HG03039 (cell line): Measurements from ENCODE around the gene RRM2.

Experiments used
- ATAC-seq: cut with Tn5 transposase; IDR thresholded peaks from one replicate; pipeline ENCODE4 v1.9.1; 2021; ENCODE audit warnings: mild to moderate bottlenecking, moderate library complexity; ENCODE audit not compliant: unreplicated experiment

The RRM2 gene

GRCh38 chr2:10150436-10150835, 27.9 kb downstream of the RRM2 start:
- ATAC-seq: no peak

- ATAC-seq: no peak
These were observed 28.9 kb downstream of the RRM2 start for GRCh38 chr2:10151462-10151861.

GRCh38 chr2:10157293-10157692, 34.8 kb downstream of the RRM2 start:
- ATAC-seq: no peak

GRCh38 chr2:10158681-10159080, 36.1 kb downstream of the RRM2 start:
- ATAC-seq: no peak

- no peak for ATAC-seq
These were observed 36.5 kb downstream of the RRM2 start for GRCh38 chr2:10159086-10159485.

GRCh38 chr2:10159581-10160131, 37.1 kb downstream of the RRM2 start:
- no peak for ATAC-seq

- ATAC-seq: no peak
These were observed 37.8 kb downstream of the RRM2 start for GRCh38 chr2:10160203-10160955.

- ATAC-seq: no peak
These were observed 38.8 kb downstream of the RRM2 start for GRCh38 chr2:10161206-10161931.

GRCh38 chr2:10161961-10162441, 39.5 kb downstream of the RRM2 start:
- ATAC-seq: no peak

- ATAC-seq: no peak
These were observed 40.3 kb downstream of the RRM2 start for GRCh38 chr2:10162586-10163497.

GRCh38 chr2:10163498-10164486, 41.3 kb downstream of the RRM2 start:
- no peak for ATAC-seq

GRCh38 chr2:10164601-10165000, 42.1 kb downstream of the RRM2 start:
- ATAC-seq: no peak

GRCh38 chr2:10165282-10165681, 42.7 kb downstream of the RRM2 start:
- ATAC-seq: no peak

GRCh38 chr2:10165861-10166675, 43.5 kb downstream of the RRM2 start:
- no peak for ATAC-seq

- no peak for ATAC-seq
These were observed 44.2 kb downstream of the RRM2 start for GRCh38 chr2:10166676-10167292.

GRCh38 chr2:10167316-10167715, 44.8 kb downstream of the RRM2 start:
- no peak for ATAC-seq

- no peak for ATAC-seq
These were observed 45.7 kb downstream of the RRM2 start for GRCh38 chr2:10168221-10168620.

GRCh38 chr2:10169053-10169578, 46.6 kb downstream of the RRM2 start:
- no peak for ATAC-seq
